GM12891 (cell line): Measurements from ENCODE around the gene FOXN3.

Source experiments
- POLR2A ChIP-seq: IDR thresholded peaks from 2 replicates; pipeline ENCODE4 v1.6.1; 2011; ENCODE audit warnings: low read depth, low read length, control low read depth
- POLR2AphosphoS5 ChIP-seq: IDR thresholded peaks from 2 replicates; pipeline ENCODE4 v1.6.1; 2011; ENCODE audit warnings: low read depth, low read length, control low read depth

DNA sequence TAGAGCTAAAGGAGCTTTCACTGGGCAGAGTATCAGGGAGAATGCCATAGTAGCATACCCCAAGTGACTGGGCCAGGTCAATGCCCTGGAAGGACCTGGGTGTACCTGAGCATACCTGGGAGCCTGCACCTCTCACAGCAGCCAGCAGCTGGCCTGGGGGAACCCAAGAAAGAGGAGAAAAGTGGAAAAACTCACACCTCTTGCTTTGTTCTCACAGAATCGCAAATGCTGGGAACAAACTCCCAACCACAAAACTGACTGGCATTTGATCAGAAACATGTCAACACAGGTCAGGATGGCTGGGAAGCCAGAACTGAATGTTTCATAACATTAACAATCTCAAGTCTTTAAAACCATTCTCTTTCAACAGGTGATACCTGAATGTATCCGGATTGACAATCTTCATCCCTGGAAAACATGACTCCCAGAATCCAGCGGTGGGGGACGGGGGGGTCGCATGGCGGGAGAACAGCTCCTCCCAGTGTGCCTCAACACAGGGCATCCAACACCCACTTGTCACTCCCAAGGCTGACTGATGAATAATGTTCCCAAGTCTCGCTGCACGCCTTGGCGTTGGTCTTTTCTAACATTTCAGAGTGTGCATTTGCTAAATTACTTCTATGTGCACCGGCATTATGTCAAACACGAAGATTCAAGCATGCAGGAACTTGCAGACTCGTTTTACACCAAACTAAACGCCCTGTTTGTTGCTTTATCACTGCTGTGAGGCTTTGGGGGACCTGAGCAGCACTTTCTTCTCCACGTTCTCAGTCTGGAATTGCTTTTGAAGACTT is 7.9 kb downstream of the FOXN3 start:
- TF ChIP-seq POLR2AphosphoS5 (no peak), POLR2A (no peak)
